HUES48 (cell line): ENCODE results near the gene OR5C1.
"Not testable (repeated sequence)": the region's sequence is repeated elsewhere in the genome, so short reads cannot be mapped to it uniquely, and the experiment has no call there.

ENCODE experiments used
- H3K27ac ChIP-seq: one replicate; pipeline ENCODE4 v1.7.0; 2013; ENCODE audit warnings: low read depth, low read length, inconsistent platforms
- H3K27me3 ChIP-seq: 2 replicates; pipeline ENCODE4 v1.6.1; 2013; ENCODE audit warnings: mild to moderate bottlenecking, low read length; ENCODE audit not compliant: control insufficient read depth, insufficient read depth
- H3K36me3 ChIP-seq: 2 replicates; pipeline ENCODE4 v1.6.1; 2013; ENCODE audit warnings: low read length; ENCODE audit not compliant: control insufficient read depth, insufficient read depth
- H3K4me1 ChIP-seq: 2 replicates; pipeline ENCODE4 v1.6.1; 2013; ENCODE audit warnings: mild to moderate bottlenecking, low read length; ENCODE audit not compliant: control insufficient read depth, insufficient read depth
- H3K4me3 ChIP-seq: 2 replicates; pipeline ENCODE4 v1.5.1; 2013; ENCODE audit warnings: mild to moderate bottlenecking, low read depth, low read length
- H3K9ac ChIP-seq: 2 replicates; pipeline ENCODE4 v1.6.1; 2013; ENCODE audit warnings: mild to moderate bottlenecking, low read depth, low read length, moderate library complexity
- H3K9me3 ChIP-seq: 2 replicates; pipeline ENCODE4 v1.6.1; 2013; ENCODE audit warnings: low read length; ENCODE audit not compliant: control insufficient read depth, insufficient read depth

The OR5C1 gene

DNA sequence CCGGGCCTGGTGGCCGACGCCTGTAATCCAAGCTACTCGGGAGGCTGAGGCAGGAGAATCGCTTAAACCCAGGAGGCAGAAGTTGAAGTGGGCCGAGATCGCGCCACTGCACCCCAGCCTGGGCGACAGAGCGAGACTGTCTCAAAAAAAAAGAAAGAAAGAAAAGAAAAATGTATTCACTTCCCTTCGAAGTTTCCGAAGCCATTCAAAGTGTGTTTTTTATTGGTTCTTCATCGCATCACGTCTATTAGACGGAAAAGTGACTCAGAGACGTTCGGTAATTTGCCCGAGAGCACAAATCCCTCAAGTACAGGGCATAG is 40.2 kb downstream of the OR5C1 start:
- Histone ChIP-seq H3K4me3 (peak overlapping the region; percentile 100), H3K27ac (peak overlapping the region; percentile 96), H3K36me3 (peaks cover 28% of the 10 kb centered on the region)
- not testable (repeated sequence) for H3K9ac ChIP-seq, H3K9me3 ChIP-seq, H3K27me3 ChIP-seq, H3K4me1 ChIP-seq

DNA sequence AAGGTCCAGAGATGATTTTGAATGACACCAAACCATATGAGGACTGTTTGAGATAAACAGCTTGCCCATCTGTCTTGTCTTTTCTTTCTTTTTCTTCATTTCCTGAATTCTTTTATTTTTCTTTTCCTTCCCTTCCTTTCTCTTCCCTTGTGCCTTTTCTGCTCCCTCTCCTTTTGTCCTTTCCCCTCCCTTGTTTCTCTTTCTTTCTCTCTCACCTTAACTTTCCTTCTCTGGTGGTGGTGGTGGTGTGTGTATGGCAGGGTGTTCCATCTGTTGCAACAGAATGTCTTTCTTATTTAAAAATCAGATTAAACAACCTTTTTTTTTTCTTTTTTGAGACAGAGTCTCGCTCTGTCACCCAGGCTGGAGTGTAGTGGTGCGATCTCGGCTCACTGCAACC is 43.5 kb downstream of the OR5C1 start:
- Histone ChIP-seq H3K27me3 (no peaks in the 10 kb centered on the region), H3K9me3 (no peaks in the 10 kb centered on the region), H3K27ac (no peak overlapping the region), H3K36me3 (no peaks in the 10 kb centered on the region), H3K4me3 (no peak overlapping the region), H3K4me1 (peaks cover 2% of the 10 kb centered on the region; the same call in 1 of the 2 replicates), H3K9ac (no peak overlapping the region)

DNA sequence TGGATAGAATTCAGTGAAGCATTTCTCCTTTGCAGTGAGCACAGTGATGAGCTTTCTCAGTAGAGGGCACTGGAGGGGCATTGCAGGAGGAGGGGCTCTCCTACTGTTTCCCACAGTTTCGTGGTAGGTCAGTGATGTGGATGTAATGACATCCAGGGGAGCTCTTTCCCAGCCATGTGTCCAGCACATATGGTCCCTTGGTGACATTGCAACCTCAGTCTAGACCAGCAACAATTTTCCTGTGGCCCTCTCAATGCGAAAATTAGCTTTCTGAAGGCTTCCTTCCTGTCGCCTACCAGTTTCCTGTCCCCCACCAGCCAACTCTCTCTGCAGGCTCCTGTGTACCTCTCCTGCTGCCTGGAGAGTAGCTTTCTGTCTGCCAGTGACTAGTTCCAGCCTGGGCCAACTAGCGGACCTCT is 46.6 kb downstream of the OR5C1 start:
- Histone ChIP-seq H3K27me3 (no peaks in the 10 kb centered on the region), H3K9ac (no peak overlapping the region), H3K4me3 (no peak overlapping the region), H3K4me1 (no peaks in the 10 kb centered on the region), H3K36me3 (no peaks in the 10 kb centered on the region), H3K27ac (no peak overlapping the region), H3K9me3 (no peaks in the 10 kb centered on the region)

DNA sequence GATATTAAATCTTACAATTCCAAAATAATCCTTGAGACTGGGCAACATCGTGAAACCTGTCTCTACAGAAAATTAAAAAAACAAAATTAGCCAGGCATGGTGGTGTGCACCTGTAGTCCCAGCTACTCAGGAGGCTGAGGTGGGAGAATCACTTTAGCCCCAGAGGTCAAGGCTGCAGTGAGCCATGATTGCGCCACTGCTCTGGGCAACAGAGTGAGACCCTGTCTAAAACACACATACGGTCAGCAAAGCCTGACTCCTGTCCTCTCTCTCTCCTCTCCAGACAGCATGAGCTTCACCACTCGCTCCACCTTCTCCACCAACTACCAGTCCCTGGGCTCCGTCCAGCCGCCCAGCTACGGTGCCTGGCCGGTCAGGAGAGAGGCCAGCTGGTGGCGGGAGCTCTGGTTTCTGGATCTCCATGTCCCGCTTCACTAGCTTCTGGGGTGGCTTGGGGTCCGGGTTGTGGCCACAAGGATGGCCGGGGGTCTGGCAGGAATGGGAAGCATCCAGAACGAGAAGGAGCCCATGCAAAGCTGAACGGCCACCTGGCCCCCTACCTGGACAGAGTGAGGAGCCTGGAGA is 48.6 kb downstream of the OR5C1 start:
- Histone ChIP-seq H3K4me1 (no peaks in the 10 kb centered on the region), H3K9ac (no peak overlapping the region), H3K9me3 (no peaks in the 10 kb centered on the region), H3K36me3 (no peaks in the 10 kb centered on the region), H3K4me3 (no peak overlapping the region), H3K27ac (no peak overlapping the region), H3K27me3 (no peaks in the 10 kb centered on the region)

DNA sequence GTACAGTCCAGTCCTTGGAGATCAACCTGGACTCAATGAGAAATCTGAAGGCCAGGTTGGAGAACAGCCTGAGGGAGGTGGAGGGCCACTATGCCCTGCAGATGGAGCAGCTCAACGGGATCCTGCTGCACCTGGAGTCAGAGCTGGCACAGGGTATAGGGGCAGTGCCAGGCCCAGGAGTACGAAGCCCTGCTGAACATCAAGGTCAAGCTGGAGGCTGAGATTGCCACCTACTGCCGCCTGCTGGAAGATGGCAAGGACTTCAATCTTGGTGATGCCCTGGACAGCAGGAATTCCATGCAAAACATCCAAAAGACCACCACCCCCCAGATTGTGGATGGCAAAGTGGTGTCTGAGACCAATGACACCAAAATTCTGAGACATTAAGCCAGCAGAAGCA is 49.7 kb downstream of the OR5C1 start:
- H3K36me3 ChIP-seq, H3K9me3 ChIP-seq, H3K4me1 ChIP-seq, H3K27me3 ChIP-seq, H3K4me3 ChIP-seq, H3K9ac ChIP-seq, H3K27ac ChIP-seq: not testable (repeated sequence)
